Thoracic aorta (tissue), 2 donors: Measurements from ENCODE around the gene RSRC1. TPM values are rescaled to one million over a fixed set of nuclear protein-coding genes. Genes with fewer than 3 reads are reported as not detected.
"Not testable (repeated sequence)": the region's sequence is repeated elsewhere in the genome, so short reads cannot be mapped to it uniquely, and the experiment has no call there.

Experiments
- ATAC-seq: fragments of 150-250 bp; one replicate; pipeline ENCODE4 v1.8.0; 2017; ENCODE audit warnings: low read depth; ENCODE audit not compliant: insufficient number of reproducible peaks, low FRiP score
- DNase-seq: peaks from one replicate; pipeline ENCODE4 v3.0.0-alpha.2; 2020; ENCODE audit warnings: low spot score
- H3K27ac ChIP-seq, 2 donors: fragments of 200-600 bp; sonication (generic); 1 replicate in 1 of 2; 2 replicates in 1 of 2; pipeline ENCODE4 v1.5.1; 2016; ENCODE audit warnings: mild to moderate bottlenecking in 2 of 2, moderate library complexity in 2 of 2
- H3K27me3 ChIP-seq: fragments of 200-600 bp; sonication (generic); replicated peaks from 2 replicates; pipeline ENCODE4 v1.6.0; 2016; ENCODE audit warnings: mild to moderate bottlenecking; ENCODE audit not compliant: insufficient read depth
- H3K36me3 ChIP-seq: fragments of 200-600 bp; sonication (generic); one replicate; pipeline ENCODE4 v1.5.1; 2016
- H3K4me1 ChIP-seq, 2 donors: fragments of 200-600 bp; sonication (generic); 1 replicate in 1 of 2; 2 replicates in 1 of 2; pipeline versions ENCODE4 v1.5.1 to v1.6.0; 2016; ENCODE audit warnings: low read depth in 2 of 2, mild to moderate bottlenecking in 1 of 2; ENCODE audit not compliant: control insufficient read depth in 1 of 2
- H3K4me3 ChIP-seq: fragments of 200-600 bp; sonication (generic); 2 replicates; pipeline ENCODE4 v1.5.1; 2016; ENCODE audit warnings: mild to moderate bottlenecking
- H3K9me3 ChIP-seq: fragments of 200-600 bp; sonication (generic); 2 replicates; pipeline ENCODE4 v1.5.1; 2016
- CTCF ChIP-seq: fragments of 200-600 bp; sonication (generic); IDR thresholded peaks from one replicate; pipeline ENCODE4 v1.5.1; 2019; ENCODE audit warnings: antibody characterized with exemption
- total RNA-seq, 2 donors: library from RNA; depleted of rRNA; stranded (reverse); fragments of >200 nt; gene quantifications; one replicate each; pipeline versions ENCODE4 v1.1.0 to v1.2.3, GENCODE V29; 2016

RSRC1 gene
- total RNA-seq, 2 donors from 2014 or later = 26.6 to 39.5 TPM

GRCh38 chr3:158404131-158404718, 294.3 kb downstream of the RSRC1 start:
- Histone ChIP-seq H3K9me3 (no peaks in the 10 kb centered on the region), H3K4me1 (no peaks in the 10 kb centered on the region), H3K36me3 (no peaks in the 10 kb centered on the region), H3K27me3 (no peaks in the 10 kb centered on the region), H3K4me3 (no peak overlapping the region), H3K27ac (no peak overlapping the region)
- TF ChIP-seq CTCF = no peak
- DNase-seq = no peak
- no peak for ATAC-seq

GRCh38 chr3:158405507-158405906, 295.6 kb downstream of the RSRC1 start:
- no peak overlapping the region for H3K27ac ChIP-seq
- DNase-seq = no peak
- H3K27me3 ChIP-seq = no peaks in the 10 kb centered on the region
- no peak for TF ChIP-seq CTCF
- H3K4me3 ChIP-seq = no peak overlapping the region
- no peaks in the 10 kb centered on the region for H3K9me3 ChIP-seq
- H3K36me3 ChIP-seq = no peaks in the 10 kb centered on the region
- no peaks in the 10 kb centered on the region for H3K4me1 ChIP-seq
- no peak for ATAC-seq

- DNase-seq (no peak), ATAC-seq (no peak)
- TF ChIP-seq CTCF = no peak
- Histone ChIP-seq H3K4me1 (no peaks in the 10 kb centered on the region), H3K9me3 (no peaks in the 10 kb centered on the region), H3K27ac (no peak overlapping the region), H3K4me3 (no peak overlapping the region), H3K36me3 (no peaks in the 10 kb centered on the region), H3K27me3 (no peaks in the 10 kb centered on the region)
Measured at GRCh38 chr3:158407844-158408517, 298.1 kb downstream of the RSRC1 start.

- not testable (repeated sequence) for H3K4me3 ChIP-seq, H3K27me3 ChIP-seq, ATAC-seq, H3K4me1 ChIP-seq, H3K9me3 ChIP-seq, H3K27ac ChIP-seq, H3K36me3 ChIP-seq, DNase-seq
Measured at GRCh38 chr3:158408518-158408897, 298.6 kb downstream of the RSRC1 start.

GRCh38 chr3:158418035-158418434, 308.1 kb downstream of the RSRC1 start:
- Histone ChIP-seq H3K9me3 (no peaks in the 10 kb centered on the region), H3K36me3 (no peaks in the 10 kb centered on the region), H3K4me3 (no peak overlapping the region), H3K4me1 (no peaks in the 10 kb centered on the region), H3K27ac (no peak overlapping the region), H3K27me3 (no peaks in the 10 kb centered on the region)
- DNase-seq = no peak
- no peak for ATAC-seq
- no peak for TF ChIP-seq CTCF
